ENCODE measurements around the gene GCDH.

GCDH gene

DNA sequence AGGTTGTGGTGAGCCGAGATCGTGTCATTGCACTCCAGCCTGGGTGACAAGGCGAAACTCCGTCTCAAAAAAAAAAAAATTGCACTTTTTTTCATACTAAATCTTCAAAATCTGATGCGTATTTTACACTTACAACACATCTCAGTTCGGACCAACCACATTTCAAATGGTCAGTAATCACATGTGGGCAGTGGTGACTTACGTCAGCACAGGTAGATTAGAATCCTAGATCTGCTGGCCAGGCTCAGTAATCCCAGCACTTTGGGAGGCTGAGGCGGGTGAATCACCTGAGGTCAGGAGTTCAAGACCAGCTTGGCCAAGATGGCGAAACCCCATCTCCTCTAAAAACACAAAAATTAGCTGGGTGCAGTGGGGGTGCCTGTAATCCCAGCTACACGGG is 44.1 kb downstream of the GCDH start:
- in situ Hi-C loops (cut with HindIII; ENCODE audit: low pct_ligation_motif_present, low pct_unique_long_range_greater_than_20kb, low sequenced_read_pairs), result no loop called here
- no peak for DNase-seq

DNA sequence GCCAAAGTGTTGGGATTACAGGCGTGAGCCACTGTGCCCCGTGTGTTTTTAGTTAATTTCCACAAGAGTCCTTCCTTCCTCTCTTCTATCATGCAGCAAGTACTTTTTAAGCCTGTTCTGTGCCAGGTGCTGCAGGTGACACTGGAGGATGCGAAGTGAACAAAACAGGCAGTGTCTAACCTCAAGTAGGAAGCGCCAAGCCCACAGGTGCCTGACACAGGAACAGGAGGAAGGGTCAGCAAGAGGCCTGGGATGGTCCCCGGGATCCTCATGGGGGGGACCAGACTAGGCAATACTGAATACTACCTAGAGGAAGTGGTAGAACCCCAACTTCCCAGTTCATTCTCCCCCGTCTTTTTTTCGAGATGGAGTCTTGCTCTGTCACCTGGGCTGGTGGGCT is 45.6 kb downstream of the GCDH start:
- no peak for DNase-seq
- in situ Hi-C loops (cut with HindIII; ENCODE audit: low pct_ligation_motif_present, low pct_unique_long_range_greater_than_20kb, low sequenced_read_pairs), result no loop called here

DNA sequence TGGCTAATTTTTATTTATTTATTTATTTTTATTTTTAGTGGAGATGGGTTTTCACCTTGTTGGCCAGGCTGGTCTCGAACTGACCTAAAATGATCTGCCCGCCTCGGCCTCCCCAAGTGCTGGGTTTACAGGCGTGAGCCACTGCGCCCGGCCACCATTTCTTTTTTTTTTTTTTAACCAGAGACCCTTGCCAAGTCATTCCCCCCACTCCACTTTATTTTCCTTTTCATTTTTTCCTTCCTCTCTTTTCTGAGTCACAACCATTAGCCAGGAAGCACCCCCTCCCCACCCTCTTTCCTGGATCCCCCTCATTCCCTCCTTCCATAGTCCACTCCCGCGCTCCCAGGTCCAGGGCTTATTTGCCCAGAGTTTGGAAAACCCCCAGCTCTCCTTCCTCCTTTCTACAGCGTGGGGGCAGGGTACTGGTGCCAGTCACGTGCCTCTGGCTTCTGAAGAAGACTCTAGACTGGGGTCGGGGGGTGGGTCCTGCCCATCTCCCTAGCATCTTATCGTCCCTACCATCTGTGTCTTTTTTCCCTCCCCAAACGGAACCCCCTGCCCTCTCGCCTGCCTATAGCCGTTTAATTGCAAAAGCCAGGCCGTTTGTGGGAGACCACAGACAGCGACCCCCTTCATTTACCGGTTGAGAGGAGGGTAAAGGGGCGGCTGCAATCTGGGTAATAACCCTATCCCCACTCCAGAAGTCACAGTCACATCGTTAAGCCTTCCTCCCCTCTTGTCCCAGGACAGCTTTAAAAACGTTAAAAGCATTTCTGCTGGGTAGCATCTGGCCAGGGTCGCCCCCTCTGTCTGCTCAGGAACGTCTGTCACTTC is 46.4 kb downstream of the GCDH start:
- in situ Hi-C loops (cut with HindIII; ENCODE audit: low pct_ligation_motif_present, low pct_unique_long_range_greater_than_20kb, low sequenced_read_pairs), result no loop called here
- DNase-seq, result peak; percentile 42

DNA sequence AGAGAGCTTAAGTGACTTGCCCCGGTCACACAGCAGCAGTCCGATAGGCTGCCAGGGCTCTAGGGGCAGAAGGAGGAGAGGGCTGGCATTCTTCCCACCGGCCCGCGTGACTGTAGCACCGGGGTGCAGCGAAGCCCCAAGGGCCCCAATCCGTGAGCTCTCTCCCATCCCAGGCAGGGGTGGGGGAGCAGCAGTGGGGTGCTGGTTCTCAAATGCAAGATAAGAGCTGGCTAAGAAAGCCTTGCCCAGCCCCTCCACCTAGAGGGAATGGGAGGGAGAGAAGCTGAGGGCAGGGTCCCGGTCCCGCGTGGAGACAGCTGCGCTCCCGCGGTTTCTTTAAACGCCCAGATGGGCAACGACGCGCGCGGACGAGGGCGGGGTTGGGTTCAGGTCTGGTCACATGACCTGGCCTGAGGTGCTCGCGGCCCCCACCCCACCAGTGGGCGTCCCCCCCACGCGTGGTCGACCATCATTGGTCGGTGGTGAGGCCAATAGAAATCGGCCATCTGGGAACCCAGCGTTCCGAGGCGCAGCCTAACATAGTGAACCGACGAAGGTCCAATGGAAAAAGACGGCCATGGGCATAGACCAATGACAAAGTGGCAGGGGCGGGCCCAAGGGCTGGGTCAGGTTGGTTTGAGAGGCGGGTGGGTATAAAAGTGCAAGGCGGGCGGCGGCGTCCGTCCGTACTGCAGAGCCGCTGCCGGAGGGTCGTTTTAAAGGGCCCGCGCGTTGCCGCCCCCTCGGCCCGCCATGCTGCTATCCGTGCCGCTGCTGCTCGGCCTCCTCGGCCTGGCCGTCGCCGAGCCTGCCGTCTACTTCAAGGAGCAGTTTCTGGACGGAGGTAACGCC is 47.2 kb downstream of the GCDH start, which contains the start of gene CALR:
TSS of gene CALR (plus strand) at position 683 of the 852 bp plus-strand sequence. CDS start at position 754, 71 bp downstream.
- in situ Hi-C loops (cut with HindIII; ENCODE audit: low pct_ligation_motif_present, low pct_unique_long_range_greater_than_20kb, low sequenced_read_pairs), result no loop called here
- peak; percentile 98 for DNase-seq

DNA sequence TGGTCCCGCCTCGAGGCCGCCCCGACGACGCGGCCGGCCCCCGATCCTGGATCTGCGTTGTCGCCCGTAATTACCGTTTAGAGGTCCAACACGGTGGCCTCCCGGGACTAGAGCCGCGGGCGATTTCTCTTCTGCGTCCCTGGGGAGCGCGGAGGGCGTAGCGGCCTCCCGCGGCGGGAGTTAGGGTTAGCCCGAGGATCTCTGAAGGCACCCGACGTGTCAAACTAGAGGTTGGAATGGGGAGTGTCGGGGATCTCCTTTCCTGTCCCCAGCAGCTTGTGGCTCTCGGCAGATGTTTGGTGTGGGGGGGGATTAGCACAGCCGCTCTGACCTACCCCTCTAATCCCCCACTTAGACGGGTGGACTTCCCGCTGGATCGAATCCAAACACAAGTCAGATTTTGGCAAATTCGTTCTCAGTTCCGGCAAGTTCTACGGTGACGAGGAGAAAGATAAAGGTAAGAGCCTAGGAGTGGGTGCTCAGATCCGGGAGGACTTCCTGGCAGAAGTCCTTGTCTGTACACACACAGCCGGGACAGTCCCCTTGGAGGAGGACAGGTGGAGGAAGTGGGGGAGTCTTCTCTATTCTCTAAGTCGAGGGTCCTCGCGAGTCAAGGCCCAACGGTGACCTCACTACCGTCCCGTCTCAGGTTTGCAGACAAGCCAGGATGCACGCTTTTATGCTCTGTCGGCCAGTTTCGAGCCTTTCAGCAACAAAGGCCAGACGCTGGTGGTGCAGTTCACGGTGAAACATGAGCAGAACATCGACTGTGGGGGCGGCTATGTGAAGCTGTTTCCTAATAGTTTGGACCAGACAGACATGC is 48.0 kb downstream of the GCDH start:
- in situ Hi-C loops (cut with HindIII; ENCODE audit: low pct_ligation_motif_present, low pct_unique_long_range_greater_than_20kb, low sequenced_read_pairs), result no loop called here
- peak; percentile 26 for DNase-seq

DNA sequence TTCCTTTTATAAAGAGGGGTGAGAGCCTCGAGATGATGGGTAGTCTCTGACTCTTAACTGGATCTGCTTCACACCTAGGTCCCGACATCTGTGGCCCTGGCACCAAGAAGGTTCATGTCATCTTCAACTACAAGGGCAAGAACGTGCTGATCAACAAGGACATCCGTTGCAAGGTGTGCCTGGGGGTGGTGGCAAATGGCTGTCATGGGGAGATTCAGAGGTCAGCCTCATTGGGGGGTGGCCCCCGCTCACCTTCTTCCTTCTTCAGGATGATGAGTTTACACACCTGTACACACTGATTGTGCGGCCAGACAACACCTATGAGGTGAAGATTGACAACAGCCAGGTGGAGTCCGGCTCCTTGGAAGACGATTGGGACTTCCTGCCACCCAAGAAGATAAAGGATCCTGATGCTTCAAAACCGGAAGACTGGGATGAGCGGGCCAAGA is 49.0 kb downstream of the GCDH start:
- in situ Hi-C loops (cut with HindIII; ENCODE audit: low pct_ligation_motif_present, low pct_unique_long_range_greater_than_20kb, low sequenced_read_pairs), result no loop called here
- DNase-seq, result no peak

DNA sequence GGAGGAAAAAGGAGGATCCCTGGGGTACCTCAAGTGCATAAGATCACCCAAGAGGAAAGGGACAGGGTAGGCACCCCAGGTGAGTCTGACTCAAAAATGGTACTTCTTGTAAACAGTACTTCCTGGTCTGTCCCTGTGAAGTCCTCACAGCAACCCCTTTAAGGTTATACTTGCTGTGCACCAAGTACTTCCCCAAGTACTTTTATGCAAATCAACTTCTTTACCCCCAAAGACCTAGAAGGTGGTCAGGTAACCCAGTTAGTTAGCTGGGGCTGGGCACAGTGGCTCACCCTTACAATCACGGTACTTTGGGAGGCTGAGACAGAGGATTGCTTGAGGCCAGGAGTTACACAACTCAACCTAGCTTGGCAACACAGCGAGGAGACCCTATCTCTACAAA is 49.9 kb downstream of the GCDH start:
- no peak for DNase-seq
- in situ Hi-C loops (cut with HindIII; ENCODE audit: low pct_ligation_motif_present, low pct_unique_long_range_greater_than_20kb, low sequenced_read_pairs), result no loop called here

DNA sequence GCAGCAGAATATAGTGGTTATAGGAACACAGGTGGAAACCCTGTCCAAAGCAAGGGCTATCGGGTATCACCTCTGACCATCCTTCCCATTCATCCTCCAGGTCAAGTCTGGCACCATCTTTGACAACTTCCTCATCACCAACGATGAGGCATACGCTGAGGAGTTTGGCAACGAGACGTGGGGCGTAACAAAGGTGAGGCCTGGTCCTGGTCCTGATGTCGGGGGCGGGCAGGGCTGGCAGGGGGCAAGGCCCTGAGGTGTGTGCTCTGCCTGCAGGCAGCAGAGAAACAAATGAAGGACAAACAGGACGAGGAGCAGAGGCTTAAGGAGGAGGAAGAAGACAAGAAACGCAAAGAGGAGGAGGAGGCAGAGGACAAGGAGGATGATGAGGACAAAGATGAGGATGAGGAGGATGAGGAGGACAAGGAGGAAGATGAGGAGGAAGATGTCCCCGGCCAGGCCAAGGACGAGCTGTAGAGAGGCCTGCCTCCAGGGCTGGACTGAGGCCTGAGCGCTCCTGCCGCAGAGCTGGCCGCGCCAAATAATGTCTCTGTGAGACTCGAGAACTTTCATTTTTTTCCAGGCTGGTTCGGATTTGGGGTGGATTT is 52.6 kb downstream of the GCDH start:
- DNase-seq, result no peak
- in situ Hi-C loops (cut with HindIII; ENCODE audit: low pct_ligation_motif_present, low pct_unique_long_range_greater_than_20kb, low sequenced_read_pairs), result no loop called here

DNA sequence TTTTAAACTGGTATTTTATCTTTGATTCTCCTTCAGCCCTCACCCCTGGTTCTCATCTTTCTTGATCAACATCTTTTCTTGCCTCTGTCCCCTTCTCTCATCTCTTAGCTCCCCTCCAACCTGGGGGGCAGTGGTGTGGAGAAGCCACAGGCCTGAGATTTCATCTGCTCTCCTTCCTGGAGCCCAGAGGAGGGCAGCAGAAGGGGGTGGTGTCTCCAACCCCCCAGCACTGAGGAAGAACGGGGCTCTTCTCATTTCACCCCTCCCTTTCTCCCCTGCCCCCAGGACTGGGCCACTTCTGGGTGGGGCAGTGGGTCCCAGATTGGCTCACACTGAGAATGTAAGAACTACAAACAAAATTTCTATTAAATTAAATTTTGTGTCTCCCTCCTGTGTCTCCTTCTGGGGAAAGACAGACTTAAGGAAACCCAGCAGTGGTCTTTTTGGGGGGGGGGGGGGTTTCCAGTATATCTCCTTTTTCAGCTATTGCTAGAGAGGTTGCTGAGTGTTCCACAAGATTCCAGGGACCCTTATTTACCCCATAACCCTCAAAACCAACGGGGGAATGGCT is 53.2 kb downstream of the GCDH start:
- in situ Hi-C loops (cut with HindIII; ENCODE audit: low pct_ligation_motif_present, low pct_unique_long_range_greater_than_20kb, low sequenced_read_pairs), result no loop called here
- no peak for DNase-seq

DNA sequence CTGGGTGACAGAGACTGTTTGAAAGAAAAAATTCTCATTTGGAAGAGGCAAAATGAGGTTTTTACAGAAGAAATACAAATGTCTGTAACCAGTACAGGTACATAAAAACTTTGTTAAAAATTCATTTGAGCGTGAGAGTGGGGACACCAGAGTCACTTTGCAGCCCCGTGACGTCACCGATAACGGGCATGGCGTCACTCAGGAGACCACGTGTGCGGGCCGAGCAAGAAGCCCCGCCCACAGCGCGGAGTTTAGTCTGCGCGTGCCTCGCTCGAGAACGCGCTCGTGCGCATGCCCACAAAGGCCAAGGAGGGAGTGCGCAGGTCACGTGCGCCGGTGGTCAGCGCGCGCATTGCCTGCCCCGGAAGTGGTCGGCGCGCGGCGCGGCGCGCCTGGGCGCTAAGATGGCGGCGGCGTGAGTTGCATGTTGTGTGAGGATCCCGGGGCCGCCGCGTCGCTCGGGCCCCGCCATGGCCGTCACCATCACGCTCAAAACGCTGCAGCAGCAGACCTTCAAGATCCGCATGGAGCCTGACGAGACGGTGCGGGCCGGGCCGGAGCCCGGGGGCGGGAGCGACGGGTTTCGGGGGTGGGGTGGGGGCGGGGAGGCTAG is 54.6 kb downstream of the GCDH start, which contains the start of gene RAD23A:
TSS of gene RAD23A (plus strand) at position 384 of the 613 bp plus-strand sequence. CDS start at position 471, 87 bp downstream.
- in situ Hi-C loops (cut with HindIII; ENCODE audit: low pct_ligation_motif_present, low pct_unique_long_range_greater_than_20kb, low sequenced_read_pairs), result no loop called here
- DNase-seq, result peak; percentile 96

DNA sequence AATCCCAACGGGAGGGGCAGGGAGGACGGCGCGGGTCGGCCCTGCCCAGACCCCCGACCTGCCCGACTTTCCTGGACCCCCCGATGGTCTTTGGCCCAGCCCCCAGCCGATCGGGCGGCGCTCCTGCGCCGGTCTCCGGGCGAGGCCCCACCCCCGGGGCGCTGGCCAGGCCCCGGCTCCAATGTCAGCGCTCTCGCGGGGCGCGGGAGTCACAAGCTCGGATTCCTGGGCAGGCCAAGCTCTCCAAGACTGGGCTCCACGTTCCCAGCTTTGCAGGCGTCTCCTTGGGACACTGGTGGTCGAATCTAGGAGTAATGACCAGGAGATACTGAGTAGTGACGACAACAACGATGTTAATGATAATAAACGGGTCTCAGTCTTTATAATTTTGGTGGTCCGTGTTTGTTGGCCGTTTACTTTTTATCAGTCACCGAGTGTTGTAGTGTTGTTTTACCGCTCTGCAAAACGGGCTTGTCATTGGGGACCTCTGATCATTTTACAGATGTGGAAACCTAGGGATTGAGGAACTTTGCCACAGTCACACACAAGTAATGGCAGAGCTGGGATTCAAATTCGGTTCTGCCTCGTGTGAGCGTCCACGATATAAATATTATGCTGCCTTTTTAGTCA is 55.2 kb downstream of the GCDH start:
- in situ Hi-C loops (cut with HindIII; ENCODE audit: low pct_ligation_motif_present, low pct_unique_long_range_greater_than_20kb, low sequenced_read_pairs), result no loop called here
- peak; percentile 78 for DNase-seq

DNA sequence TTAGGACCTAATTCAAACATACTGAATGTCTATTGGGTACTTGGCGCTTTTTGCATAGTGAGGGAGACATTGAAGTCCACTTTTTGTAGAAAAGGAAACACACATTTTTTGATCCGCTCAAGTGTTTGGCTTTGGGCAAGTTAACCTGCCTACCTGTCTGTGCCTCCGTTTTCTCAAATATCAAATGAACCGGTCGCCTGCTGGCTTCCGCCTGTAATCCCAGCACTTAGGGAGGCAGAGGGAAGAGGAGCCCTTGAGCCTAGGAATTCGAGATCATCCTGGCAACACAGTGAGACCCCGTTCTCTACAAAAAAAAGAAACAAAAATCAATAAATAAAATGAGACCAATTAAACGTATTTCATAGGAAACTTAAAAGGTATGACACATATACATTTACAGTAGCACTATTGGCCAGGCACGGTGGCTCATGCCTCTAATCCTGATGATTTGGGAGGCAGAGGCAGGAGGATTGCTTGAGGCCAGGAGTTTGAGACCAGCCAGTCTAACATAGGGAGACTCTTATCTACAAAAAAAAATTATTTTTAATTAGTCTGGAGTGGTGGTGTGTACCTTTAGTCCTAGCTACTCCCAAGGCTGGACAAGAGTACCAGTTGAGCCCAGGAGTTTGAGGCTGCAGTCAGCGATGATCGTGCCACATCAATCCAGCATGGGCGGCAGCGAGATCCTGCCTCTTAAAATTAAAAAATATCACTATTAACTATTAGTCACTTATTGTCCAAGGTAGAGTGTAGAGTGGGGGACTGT is 56.0 kb downstream of the GCDH start:
- in situ Hi-C loops (cut with HindIII; ENCODE audit: low pct_ligation_motif_present, low pct_unique_long_range_greater_than_20kb, low sequenced_read_pairs), result no loop called here
- DNase-seq, result no peak

DNA sequence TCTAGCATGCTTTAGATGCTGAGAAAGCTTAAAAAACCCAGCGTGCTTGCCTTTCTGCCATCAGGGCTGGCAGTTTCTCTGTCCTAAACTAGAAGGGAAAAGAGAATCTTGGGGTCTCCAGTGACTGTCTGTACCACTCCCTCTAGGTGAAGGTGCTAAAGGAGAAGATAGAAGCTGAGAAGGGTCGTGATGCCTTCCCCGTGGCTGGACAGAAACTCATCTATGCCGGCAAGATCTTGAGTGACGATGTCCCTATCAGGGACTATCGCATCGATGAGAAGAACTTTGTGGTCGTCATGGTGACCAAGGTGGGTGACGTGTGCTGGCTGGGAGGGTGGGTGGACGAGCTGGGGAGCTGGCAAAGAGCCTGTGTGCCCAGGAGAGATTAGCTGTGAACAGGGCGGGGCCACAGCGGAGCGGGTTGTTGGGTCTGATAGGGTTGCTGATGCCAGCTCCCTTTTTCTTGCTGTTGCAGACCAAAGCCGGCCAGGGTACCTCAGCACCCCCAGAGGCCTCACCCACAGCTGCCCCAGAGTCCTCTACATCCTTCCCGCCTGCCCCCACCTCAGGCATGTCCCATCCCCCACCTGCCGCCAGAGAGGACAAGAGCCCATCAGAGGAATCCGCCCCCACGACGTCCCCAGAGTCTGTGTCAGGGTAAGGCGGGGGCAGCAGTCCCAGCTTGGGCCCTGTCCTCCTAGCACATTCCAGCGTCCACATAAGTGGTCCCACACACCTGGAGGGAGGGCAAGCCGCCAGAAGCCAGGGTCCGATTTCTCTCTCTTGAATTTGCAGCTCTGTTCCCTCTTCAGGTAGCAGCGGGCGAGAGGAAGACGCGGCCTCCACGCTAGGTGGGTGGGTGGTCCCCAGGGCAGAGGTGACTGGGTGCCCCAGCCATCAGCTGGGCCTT is 57.0 kb downstream of the GCDH start:
- in situ Hi-C loops (cut with HindIII; ENCODE audit: low pct_ligation_motif_present, low pct_unique_long_range_greater_than_20kb, low sequenced_read_pairs), result no loop called here
- no peak for DNase-seq

DNA sequence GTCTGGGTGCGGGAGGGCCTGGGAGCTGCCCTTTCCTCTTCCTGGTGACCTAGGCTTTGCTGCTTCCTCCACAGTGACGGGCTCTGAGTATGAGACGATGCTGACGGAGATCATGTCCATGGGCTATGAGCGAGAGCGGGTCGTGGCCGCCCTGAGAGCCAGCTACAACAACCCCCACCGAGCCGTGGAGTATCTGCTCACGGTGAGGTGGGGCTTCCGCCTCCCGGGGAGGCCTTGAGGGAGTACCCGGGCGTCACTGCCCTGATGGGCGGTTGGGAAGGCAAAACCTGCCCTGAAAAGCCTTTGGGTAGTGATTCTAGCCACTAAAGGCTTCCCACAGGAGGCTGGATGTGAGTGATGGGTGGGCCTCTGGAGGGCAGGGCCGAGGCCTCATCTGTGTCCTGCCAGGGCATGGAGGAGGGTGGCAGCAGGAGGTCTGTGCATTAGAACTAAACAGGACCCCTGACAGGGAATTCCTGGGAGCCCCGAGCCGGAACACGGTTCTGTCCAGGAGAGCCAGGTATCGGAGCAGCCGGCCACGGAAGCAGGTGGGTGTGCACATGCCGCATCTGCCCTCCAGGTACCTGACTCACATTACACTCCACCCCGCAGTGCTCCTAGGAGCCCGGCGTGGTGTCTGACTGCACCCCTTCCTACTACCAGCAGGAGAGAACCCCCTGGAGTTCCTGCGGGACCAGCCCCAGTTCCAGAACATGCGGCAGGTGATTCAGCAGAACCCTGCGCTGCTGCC is 57.8 kb downstream of the GCDH start:
- no peak for DNase-seq
- in situ Hi-C loops (cut with HindIII; ENCODE audit: low pct_ligation_motif_present, low pct_unique_long_range_greater_than_20kb, low sequenced_read_pairs), result no loop called here
